WTC11 (cell line): Measurements from ENCODE around the gene GIPC3.

Source experiments
- IRF2 ChIP-seq: sonication (generic); formaldehyde crosslinking; IDR thresholded peaks from 2 replicates; pipeline ENCODE4 v1.8.0; 2022; ENCODE audit warnings: low read depth, missing genetic modification reagents, borderline replicate concordance
- TF ChIP-seq, protein P1 (sequence below): fragments of 200-600 bp; IDR thresholded peaks from 2 replicates; pipeline ENCODE4 v1.8.0; 2022; ENCODE audit warnings: antibody characterized with exemption
- TF ChIP-seq, protein P2 (sequence below): sonication (generic); formaldehyde crosslinking; IDR thresholded peaks from 2 replicates; pipeline ENCODE4 v1.8.1; 2022; ENCODE audit warnings: low read depth, missing genetic modification reagents, borderline replicate concordance
- TF ChIP-seq, protein P3 (sequence below): fragments of 250-450 bp; sonication (Bioruptor Pico); conservative IDR thresholded peaks from 2 replicates; pipeline ENCODE4 v1.9.0; 2021; ENCODE audit warnings: mild to moderate bottlenecking

DNA sequence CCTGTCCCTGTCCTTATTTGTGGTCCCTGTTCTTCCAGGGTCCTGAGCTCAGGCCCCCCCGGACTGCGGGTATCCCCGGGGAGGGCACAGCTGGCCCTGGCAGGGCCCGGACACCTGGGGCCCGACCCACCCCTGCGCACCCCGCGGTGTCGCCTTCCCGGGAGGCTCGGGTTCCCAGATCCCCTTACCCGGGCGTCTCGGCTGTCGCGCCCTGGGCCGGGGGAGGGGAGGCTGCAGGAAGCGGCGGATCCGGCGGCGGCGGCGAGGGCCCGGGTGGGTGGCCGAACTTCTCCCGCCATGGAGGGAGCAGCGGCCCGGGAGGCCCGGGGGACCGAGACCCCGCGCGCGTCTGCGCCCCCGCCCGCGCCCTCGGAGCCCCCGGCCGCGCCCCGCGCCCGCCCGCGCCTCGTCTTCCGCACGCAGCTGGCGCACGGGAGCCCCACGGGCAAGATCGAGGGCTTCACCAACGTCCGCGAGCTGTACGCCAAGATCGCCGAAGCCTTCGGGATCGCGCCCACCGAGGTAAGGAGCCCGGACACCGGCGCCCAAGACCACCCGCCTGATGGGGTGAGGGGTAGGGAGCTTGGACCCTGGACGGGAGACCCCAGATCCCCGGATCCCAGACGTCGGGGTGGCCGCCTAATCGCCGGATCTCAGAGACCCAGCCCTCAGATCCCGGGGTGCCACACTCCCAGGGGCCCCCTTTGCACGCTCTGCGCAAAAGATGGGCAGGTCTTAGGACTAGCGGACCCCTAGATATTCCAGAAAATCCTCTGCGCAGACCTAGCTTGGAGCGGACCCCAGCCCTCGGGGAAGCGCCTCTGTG lies at the start of gene GIPC3:
- TF ChIP-seq, protein P1, sequence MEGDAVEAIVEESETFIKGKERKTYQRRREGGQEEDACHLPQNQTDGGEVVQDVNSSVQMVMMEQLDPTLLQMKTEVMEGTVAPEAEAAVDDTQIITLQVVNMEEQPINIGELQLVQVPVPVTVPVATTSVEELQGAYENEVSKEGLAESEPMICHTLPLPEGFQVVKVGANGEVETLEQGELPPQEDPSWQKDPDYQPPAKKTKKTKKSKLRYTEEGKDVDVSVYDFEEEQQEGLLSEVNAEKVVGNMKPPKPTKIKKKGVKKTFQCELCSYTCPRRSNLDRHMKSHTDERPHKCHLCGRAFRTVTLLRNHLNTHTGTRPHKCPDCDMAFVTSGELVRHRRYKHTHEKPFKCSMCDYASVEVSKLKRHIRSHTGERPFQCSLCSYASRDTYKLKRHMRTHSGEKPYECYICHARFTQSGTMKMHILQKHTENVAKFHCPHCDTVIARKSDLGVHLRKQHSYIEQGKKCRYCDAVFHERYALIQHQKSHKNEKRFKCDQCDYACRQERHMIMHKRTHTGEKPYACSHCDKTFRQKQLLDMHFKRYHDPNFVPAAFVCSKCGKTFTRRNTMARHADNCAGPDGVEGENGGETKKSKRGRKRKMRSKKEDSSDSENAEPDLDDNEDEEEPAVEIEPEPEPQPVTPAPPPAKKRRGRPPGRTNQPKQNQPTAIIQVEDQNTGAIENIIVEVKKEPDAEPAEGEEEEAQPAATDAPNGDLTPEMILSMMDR, result no peak
- TF ChIP-seq IRF2 (CRISPR knock-in tag), result no peak
- TF ChIP-seq, protein P2, sequence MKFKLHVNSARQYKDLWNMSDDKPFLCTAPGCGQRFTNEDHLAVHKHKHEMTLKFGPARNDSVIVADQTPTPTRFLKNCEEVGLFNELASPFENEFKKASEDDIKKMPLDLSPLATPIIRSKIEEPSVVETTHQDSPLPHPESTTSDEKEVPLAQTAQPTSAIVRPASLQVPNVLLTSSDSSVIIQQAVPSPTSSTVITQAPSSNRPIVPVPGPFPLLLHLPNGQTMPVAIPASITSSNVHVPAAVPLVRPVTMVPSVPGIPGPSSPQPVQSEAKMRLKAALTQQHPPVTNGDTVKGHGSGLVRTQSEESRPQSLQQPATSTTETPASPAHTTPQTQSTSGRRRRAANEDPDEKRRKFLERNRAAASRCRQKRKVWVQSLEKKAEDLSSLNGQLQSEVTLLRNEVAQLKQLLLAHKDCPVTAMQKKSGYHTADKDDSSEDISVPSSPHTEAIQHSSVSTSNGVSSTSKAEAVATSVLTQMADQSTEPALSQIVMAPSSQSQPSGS (CRISPR knock-in tag), result no peak
- TF ChIP-seq, protein P3, sequence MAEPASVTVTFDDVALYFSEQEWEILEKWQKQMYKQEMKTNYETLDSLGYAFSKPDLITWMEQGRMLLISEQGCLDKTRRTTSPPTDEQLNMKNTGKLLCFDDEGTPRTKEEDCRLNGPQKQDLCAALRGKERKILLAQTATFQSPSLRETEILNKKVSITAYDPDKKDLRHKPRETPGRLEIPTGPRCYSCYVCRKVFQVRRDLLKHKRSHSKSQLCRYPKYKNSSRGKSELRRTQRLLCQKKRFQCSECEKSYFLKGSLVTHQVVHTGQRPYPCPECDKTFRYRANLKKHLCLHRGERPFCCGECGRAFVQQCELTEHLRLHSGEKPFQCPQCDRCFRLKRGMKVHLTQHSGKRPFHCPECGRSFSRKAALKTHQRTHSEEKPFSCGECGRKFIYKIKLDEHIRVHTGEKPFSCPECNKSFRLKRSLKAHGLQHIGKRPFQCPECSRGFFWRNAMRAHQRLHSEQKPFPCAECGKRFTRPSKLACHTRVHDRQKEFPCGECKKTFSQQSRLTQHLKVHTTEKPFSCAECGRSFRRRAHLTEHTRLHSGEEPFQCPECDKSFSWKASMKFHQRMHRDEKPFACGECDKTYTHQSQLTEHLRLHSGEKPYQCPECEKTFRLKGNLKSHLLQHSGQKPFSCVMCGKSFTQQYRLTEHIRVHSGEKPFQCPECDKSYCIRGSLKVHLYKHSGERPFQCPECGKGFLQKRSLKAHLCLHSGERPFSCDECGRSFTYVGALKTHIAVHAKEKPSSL (CRISPR knock-in tag), result no peak
